ENCODE data around the gene LHX3.

Gene LHX3

DNA sequence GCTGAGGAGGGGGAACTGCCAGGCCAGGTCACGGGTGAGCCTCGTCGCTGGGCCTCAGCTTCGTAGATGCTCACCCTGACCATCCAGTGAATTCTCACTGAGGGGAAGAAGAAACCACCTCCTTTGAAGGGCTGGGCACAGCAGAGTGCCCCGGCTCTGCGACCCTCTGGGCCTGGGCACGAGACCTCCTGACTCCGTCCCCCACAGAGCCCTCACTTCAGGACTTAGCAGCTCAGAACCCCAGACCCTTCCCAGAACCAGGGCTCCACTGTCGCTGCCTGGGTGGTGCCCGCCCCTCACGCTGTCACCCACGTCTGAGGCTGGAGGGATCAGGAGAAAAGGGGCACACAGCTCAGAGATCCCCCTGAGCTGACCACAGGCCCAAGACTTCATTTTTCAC, 52.0 kb downstream of the LHX3 start:
- Histone ChIP-seq H3K9me3 (replicated peaks in 1 of 2; ENCODE audit: control insufficient read depth in 2 of 2, insufficient read depth in 1 of 2, low read depth in 1 of 2, low read length in 2 of 2) (no peaks in the 10 kb centered on the region), H3K4me2 (ENCODE audit: insufficient read depth, low read length, poor library complexity, severe bottlenecking) (no peak overlapping the region)

GRCh38 chr9:136152543-136152866, 52.4 kb downstream of the LHX3 start:
- Histone ChIP-seq H3K27me3 (ENCODE audit: control insufficient read depth in 3 of 3, insufficient read depth in 3 of 3, low read depth in 1 of 3, low read length in 3 of 3) (peaks cover 0 to 66% (median 12%) of the 10 kb centered on the region in 3 experiments), H4K91ac (ENCODE audit: low read depth, low read length, poor library complexity) (peak overlapping the region; percentile 22), H3K9me3 (replicated peaks in 1 of 2; ENCODE audit: control insufficient read depth in 2 of 2, insufficient read depth in 1 of 2, low read depth in 1 of 2, low read length in 2 of 2) (no peaks in the 10 kb centered on the region), H3K79me1 (ENCODE audit: low read depth, low read length) (peaks cover 2% of the 10 kb centered on the region), H4K8ac (ENCODE audit: low read depth, low read length) (no peak overlapping the region), H2AK5ac (ENCODE audit: low read depth, low read length) (no peak overlapping the region), H2AFZ (ENCODE audit: low read length) (no peak overlapping the region), H3K23ac (ENCODE audit: low read depth, low read length, poor library complexity) (no peak overlapping the region), H3K4me1 (ENCODE audit: control insufficient read depth in 2 of 2, insufficient read depth in 1 of 2, low read depth in 1 of 2, low read length in 2 of 2) (peaks cover 14 to 21% of the 10 kb centered on the region in 2 donors), H3K4ac (ENCODE audit: low read length) (peak overlapping the region; percentile 6), H2BK12ac (ENCODE audit: low read length) (no peak overlapping the region), H3K36me3 (replicated peaks in 1 of 2; ENCODE audit: control insufficient read depth in 2 of 2, insufficient read depth in 2 of 2, low read length in 2 of 2) (no peaks in the 10 kb centered on the region), H2BK5ac (ENCODE audit: low read length) (peak overlapping the region; percentile 22), H3K4me3 (ENCODE audit: low read length in 2 of 2) (no peak overlapping the region), H3K14ac (ENCODE audit: low read length) (peak overlapping the region; percentile 76), H2BK120ac (ENCODE audit: low read depth, low read length) (no peak overlapping the region), H3K4me2 (ENCODE audit: insufficient read depth, low read length, poor library complexity, severe bottlenecking) (no peak overlapping the region), H3K9ac (ENCODE audit: low read depth, low read length, poor library complexity) (no peak overlapping the region), H2BK15ac (ENCODE audit: low read length) (peak overlapping the region; percentile 34), H3K18ac (ENCODE audit: low read length) (peak overlapping the region; percentile 40), H3K27ac (replicated peaks; ENCODE audit: low read length) (no peak overlapping the region)
- no CpG with 5 or more reads among the region's 4 CpGs for WGBS, 2 donors (ENCODE audit: extremely low coverage in 2 of 2, insufficient read length in 2 of 2, insufficient replicate concordance in 1 of 2)
- DNase-seq (ENCODE audit: low spot score) = no peak

More for the DNA sequence above, 52.0 kb downstream of the LHX3 start:
- Histone ChIP-seq H3K9ac (ENCODE audit: low read depth, low read length, poor library complexity) (no peak overlapping the region), H4K8ac (ENCODE audit: low read depth, low read length) (no peak overlapping the region), H2AK5ac (ENCODE audit: low read depth, low read length) (peak overlapping the region; percentile 61), H3K79me1 (ENCODE audit: low read depth, low read length) (peaks cover 2% of the 10 kb centered on the region), H3K27ac (replicated peaks; ENCODE audit: low read length) (no peak overlapping the region), H2AFZ (ENCODE audit: low read length) (no peak overlapping the region), H3K4me3 (ENCODE audit: low read length in 2 of 2) (no peak overlapping the region), H3K14ac (ENCODE audit: low read length) (no peak overlapping the region), H3K4ac (ENCODE audit: low read length) (no peak overlapping the region), H3K18ac (ENCODE audit: low read length) (peak overlapping the region; percentile 13), H2BK120ac (ENCODE audit: low read depth, low read length) (peak overlapping the region; percentile 83), H3K4me1 (ENCODE audit: control insufficient read depth in 2 of 2, insufficient read depth in 1 of 2, low read depth in 1 of 2, low read length in 2 of 2) (peaks cover 13 to 21% of the 10 kb centered on the region in 2 donors), H2BK5ac (ENCODE audit: low read length) (no peak overlapping the region), H3K23ac (ENCODE audit: low read depth, low read length, poor library complexity) (peak overlapping the region; percentile 11), H2BK15ac (ENCODE audit: low read length) (peak overlapping the region; percentile 34), H4K91ac (ENCODE audit: low read depth, low read length, poor library complexity) (no peak overlapping the region), H3K27me3 (ENCODE audit: control insufficient read depth in 3 of 3, insufficient read depth in 3 of 3, low read depth in 1 of 3, low read length in 3 of 3) (peaks cover 0 to 68% (median 12%) of the 10 kb centered on the region in 3 experiments), H2BK12ac (ENCODE audit: low read length) (no peak overlapping the region), H3K36me3 (replicated peaks in 1 of 2; ENCODE audit: control insufficient read depth in 2 of 2, insufficient read depth in 2 of 2, low read length in 2 of 2) (no peaks in the 10 kb centered on the region)
- no CpG with 5 or more reads among the region's 12 CpGs for WGBS, 2 donors (ENCODE audit: extremely low coverage in 2 of 2, insufficient read length in 2 of 2, insufficient replicate concordance in 1 of 2)
- no peak for DNase-seq (ENCODE audit: low spot score)

- Histone ChIP-seq H3K9me3 (replicated peaks in 1 of 2; ENCODE audit: control insufficient read depth in 2 of 2, insufficient read depth in 1 of 2, low read depth in 1 of 2, low read length in 2 of 2) (no peaks in the 10 kb centered on the region), H4K91ac (ENCODE audit: low read depth, low read length, poor library complexity) (peak overlapping the region; percentile 22), H3K23ac (ENCODE audit: low read depth, low read length, poor library complexity) (peak overlapping the region; percentile 67), H3K4me3 (ENCODE audit: low read length in 2 of 2) (no peak overlapping the region), H3K36me3 (replicated peaks in 1 of 2; ENCODE audit: control insufficient read depth in 2 of 2, insufficient read depth in 2 of 2, low read length in 2 of 2) (no peaks in the 10 kb centered on the region), H3K4ac (ENCODE audit: low read length) (no peak overlapping the region), H2BK120ac (ENCODE audit: low read depth, low read length) (no peak overlapping the region), H3K27me3 (ENCODE audit: control insufficient read depth in 3 of 3, insufficient read depth in 3 of 3, low read depth in 1 of 3, low read length in 3 of 3) (peaks cover 0 to 66% (median 12%) of the 10 kb centered on the region in 3 experiments), H3K4me1 (ENCODE audit: control insufficient read depth in 2 of 2, insufficient read depth in 1 of 2, low read depth in 1 of 2, low read length in 2 of 2) (peaks cover 14 to 21% of the 10 kb centered on the region in 2 donors), H2AK5ac (ENCODE audit: low read depth, low read length) (peak overlapping the region; percentile 62), H3K9ac (ENCODE audit: low read depth, low read length, poor library complexity) (peak overlapping the region; percentile 16), H2BK12ac (ENCODE audit: low read length) (no peak overlapping the region), H4K8ac (ENCODE audit: low read depth, low read length) (no peak overlapping the region), H2BK15ac (ENCODE audit: low read length) (peak overlapping the region; percentile 19), H3K4me2 (ENCODE audit: insufficient read depth, low read length, poor library complexity, severe bottlenecking) (no peak overlapping the region), H3K79me1 (ENCODE audit: low read depth, low read length) (peaks cover 3% of the 10 kb centered on the region), H2BK5ac (ENCODE audit: low read length) (peak overlapping the region; percentile 22), H2AFZ (ENCODE audit: low read length) (no peak overlapping the region), H3K18ac (ENCODE audit: low read length) (peak overlapping the region; percentile 40), H3K27ac (replicated peaks; ENCODE audit: low read length) (no peak overlapping the region), H3K14ac (ENCODE audit: low read length) (peak overlapping the region; percentile 76)
- no CpG with 5 or more reads among the region's 27 CpGs for WGBS, 2 donors (ENCODE audit: extremely low coverage in 2 of 2, insufficient read length in 2 of 2, insufficient replicate concordance in 1 of 2)
- DNase-seq (ENCODE audit: low spot score) = no peak
Measured at GRCh38 chr9:136151848-136152542, 52.9 kb downstream of the LHX3 start.

DNA sequence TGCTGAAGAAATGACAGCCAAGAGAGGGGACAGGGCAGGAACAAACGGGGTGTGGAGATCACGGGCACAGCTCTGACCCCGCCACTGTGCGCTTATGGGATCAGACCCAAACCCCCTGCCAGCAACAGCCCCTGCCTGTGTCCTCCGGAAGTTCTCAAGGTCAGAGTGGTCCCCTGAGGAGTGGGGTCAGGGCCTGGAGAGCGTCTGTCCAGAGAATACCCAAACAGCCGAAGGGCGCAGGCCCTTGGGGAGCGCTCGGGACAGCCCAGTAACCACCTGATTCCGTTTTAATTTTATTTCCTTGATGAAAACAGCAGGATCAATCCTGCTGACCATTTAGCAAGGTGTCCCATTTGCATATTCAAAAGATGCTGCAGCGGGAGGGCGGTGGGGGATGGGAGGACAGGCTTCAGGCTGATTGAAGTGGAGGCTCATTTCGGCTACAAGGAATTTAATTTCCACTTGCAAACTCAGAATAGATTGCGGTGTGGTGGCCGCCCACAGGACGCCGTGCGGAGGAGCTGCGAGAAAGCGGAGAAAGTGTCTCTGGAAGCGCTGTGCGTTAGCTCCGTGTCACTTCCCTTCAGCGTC, 53.6 kb downstream of the LHX3 start:
- DNase-seq (ENCODE audit: low spot score) = no peak
- H3K27me3 ChIP-seq (ENCODE audit: control insufficient read depth in 3 of 3, insufficient read depth in 3 of 3, low read depth in 1 of 3, low read length in 3 of 3) = peaks cover 2 to 66% (median 14%) of the 10 kb centered on the region in 3 experiments
- peaks cover 0 to 4% of the 10 kb centered on the region in 2 donors for H3K9me3 ChIP-seq (replicated peaks in 1 of 2; ENCODE audit: control insufficient read depth in 2 of 2, insufficient read depth in 1 of 2, low read depth in 1 of 2, low read length in 2 of 2)
- H3K27ac ChIP-seq (replicated peaks; ENCODE audit: low read length) = no peak overlapping the region
- H3K4me1 ChIP-seq (ENCODE audit: control insufficient read depth in 2 of 2, insufficient read depth in 1 of 2, low read depth in 1 of 2, low read length in 2 of 2) = peaks cover 17 to 21% of the 10 kb centered on the region in 2 donors
- peak overlapping the region; percentile 67 for H3K23ac ChIP-seq (ENCODE audit: low read depth, low read length, poor library complexity)
- no peak overlapping the region for H3K14ac ChIP-seq (ENCODE audit: low read length)
- no peak overlapping the region for H3K18ac ChIP-seq (ENCODE audit: low read length)
- no peak overlapping the region for H2BK12ac ChIP-seq (ENCODE audit: low read length)
- no peak overlapping the region for H3K4ac ChIP-seq (ENCODE audit: low read length)
- H2BK5ac ChIP-seq (ENCODE audit: low read length) = peak overlapping the region; percentile 22
- H2BK120ac ChIP-seq (ENCODE audit: low read depth, low read length) = no peak overlapping the region
- no peak overlapping the region for H2AFZ ChIP-seq (ENCODE audit: low read length)
- H2AK5ac ChIP-seq (ENCODE audit: low read depth, low read length) = no peak overlapping the region
- peak overlapping the region; percentile 19 for H2BK15ac ChIP-seq (ENCODE audit: low read length)
- WGBS, 2 donors (ENCODE audit: extremely low coverage in 2 of 2, insufficient read length in 2 of 2, insufficient replicate concordance in 1 of 2) = no CpG with 5 or more reads among the region's 25 CpGs
- no peaks in the 10 kb centered on the region for H3K36me3 ChIP-seq (replicated peaks in 1 of 2; ENCODE audit: control insufficient read depth in 2 of 2, insufficient read depth in 2 of 2, low read length in 2 of 2)
- H4K8ac ChIP-seq (ENCODE audit: low read depth, low read length) = no peak overlapping the region
- H3K79me1 ChIP-seq (ENCODE audit: low read depth, low read length) = peaks cover 3% of the 10 kb centered on the region
- H3K4me3 ChIP-seq (ENCODE audit: low read length in 2 of 2) = no peak overlapping the region
- peak overlapping the region; percentile 32 for H3K4me2 ChIP-seq (ENCODE audit: insufficient read depth, low read length, poor library complexity, severe bottlenecking)
- no peak overlapping the region for H4K91ac ChIP-seq (ENCODE audit: low read depth, low read length, poor library complexity)
- no peak overlapping the region for H3K9ac ChIP-seq (ENCODE audit: low read depth, low read length, poor library complexity)
